ENCODE data around the gene RFX7. TPM values are rescaled to one million over a fixed set of nuclear protein-coding genes. Genes with fewer than 3 reads are reported as not detected.

The RFX7 gene
- total and polyA plus RNA-seq, 2 of the 4 experiments (the other 2 are of a cell fraction) = 4.1 to 10.6 TPM

DNA sequence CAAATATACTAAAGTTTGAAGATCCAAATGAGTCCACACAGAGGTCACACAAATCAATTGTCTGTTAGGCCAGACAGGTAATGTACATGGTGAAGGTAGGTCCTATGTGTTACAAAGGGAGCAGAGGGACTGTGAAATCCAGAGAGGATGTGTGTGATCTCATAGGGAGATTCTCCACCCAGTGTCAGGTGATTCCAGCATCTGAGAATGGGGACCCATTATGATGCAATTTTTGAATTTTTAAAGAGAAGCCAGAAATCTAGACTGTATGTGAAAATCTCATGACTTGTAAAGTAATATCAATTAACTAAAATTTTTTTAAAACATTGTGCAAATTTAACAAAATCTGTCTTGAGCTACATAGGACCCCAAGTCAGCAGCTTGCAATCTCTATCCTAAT lies 192.0 kb downstream of the RFX7 start:
- Histone ChIP-seq H3K9ac (ENCODE audit: low read depth, low read length) (no peak overlapping the region), H2BK120ac (ENCODE audit: low read depth, low read length) (no peak overlapping the region), H2BK20ac (ENCODE audit: low read depth, low read length) (no peak overlapping the region), H3K4ac (ENCODE audit: low read depth, low read length) (peak overlapping the region; percentile 16; the same call in 1 of the 2 replicates), H3K4me2 (ENCODE audit: low read depth, low read length) (no peak overlapping the region), H3K9me3 (ENCODE audit: control insufficient read depth, insufficient read depth, low read length) (no peaks in the 10 kb centered on the region), H3K56ac (ENCODE audit: extremely low read depth, insufficient read depth, low read length) (no peak overlapping the region; the same call in 1 of the 2 replicates), H3K23ac (ENCODE audit: low read depth, low read length) (no peak overlapping the region), H3K9me1 (ENCODE audit: insufficient read depth, low read length) (peaks cover 6% of the 10 kb centered on the region; the same call in 1 of the 2 replicates), H4K5ac (ENCODE audit: low read depth, low read length) (no peak overlapping the region), H4K20me1 (ENCODE audit: insufficient read depth, low read length) (no peaks in the 10 kb centered on the region), H3K79me1 (ENCODE audit: low read depth in 1 of 2, low read length in 2 of 2) (no peaks in the 10 kb centered on the region), H3K27ac (ENCODE audit: insufficient read depth, low read length) (no peak overlapping the region), H4K91ac (ENCODE audit: insufficient read depth, low read depth, low read length) (no peak overlapping the region), H2AFZ (replicated peaks; ENCODE audit: low read length, poor library complexity) (no peak overlapping the region), H3K4me1 (ENCODE audit: control insufficient read depth, insufficient read depth, low read length) (peaks cover 7% of the 10 kb centered on the region), H3K27me3 (ENCODE audit: control insufficient read depth, insufficient read depth, low read length) (no peaks in the 10 kb centered on the region), H3K14ac (replicated peaks; ENCODE audit: low read depth, low read length) (no peak overlapping the region), H3K36me3 (ENCODE audit: control insufficient read depth, insufficient read depth, low read length) (no peaks in the 10 kb centered on the region), H2BK15ac (ENCODE audit: low read depth, low read length) (no peak overlapping the region; the same call in 2 of the 3 replicates), H3K18ac (ENCODE audit: low read depth, low read length) (no peak overlapping the region), H3K4me3 (ENCODE audit: insufficient read depth, low read depth, low read length) (no peak overlapping the region), H4K8ac (ENCODE audit: low read depth in 2 of 2, low read length in 2 of 2) (no peak overlapping the region), H2AK9ac (replicated peaks; ENCODE audit: low read depth, low read length, poor library complexity) (no peak overlapping the region), H2AK5ac (ENCODE audit: low read depth, low read length) (peak overlapping the region; percentile 35; the same call in 1 of the 2 replicates), H2BK5ac (ENCODE audit: low read depth, low read length, poor library complexity, severe bottlenecking) (no peak overlapping the region)
- ChIA-PET CTCF (no interaction called here), POLR2A (ENCODE audit: unreplicated experiment) (no interaction called here)
- DNase-seq (no peak), ATAC-seq (ENCODE audit: low read depth) (no peak)
- no TSS peak for BruUV-seq (replicated peaks)
- dilution Hi-C loops (cut with HindIII; ENCODE audit: low sequenced_read_pairs, unreplicated experiment) (no loop called here), in situ Hi-C loops (cut with MboI; ENCODE audit: low sequenced_read_pairs) (loop anchor here (10.0 kb wide), 1 partner anchor 397 kb away; no protein-coding TSS in a partner anchor), intact Hi-C loops (cut with micrococcal nuclease) (loop anchor here (2.0 kb wide), 3 partner anchors 59 to 403 kb away; partner anchors contain the start of gene NEDD4)
- TF ChIP-seq CEBPB (IDR thresholded peaks at IDR 0.05; ENCODE audit: low read depth, low read length) (0 out of 2 replicates have a peak, but pooled peaks have one; percentile 7), NFE2L2 (IDR thresholded peaks at IDR 0.05; ENCODE audit: low read depth, low read length) (no peak), CHD1 (IDR thresholded peaks at IDR 0.05; ENCODE audit: low read depth, low read length) (no peak), SMC3 (IDR thresholded peaks at IDR 0.05; ENCODE audit: low read depth, low read length) (no peak), RAD21 (IDR thresholded peaks at IDR 0.05; ENCODE audit: low read length) (no peak)
